ENCODE data around the gene KRTAP5-1.

The KRTAP5-1 gene

DNA sequence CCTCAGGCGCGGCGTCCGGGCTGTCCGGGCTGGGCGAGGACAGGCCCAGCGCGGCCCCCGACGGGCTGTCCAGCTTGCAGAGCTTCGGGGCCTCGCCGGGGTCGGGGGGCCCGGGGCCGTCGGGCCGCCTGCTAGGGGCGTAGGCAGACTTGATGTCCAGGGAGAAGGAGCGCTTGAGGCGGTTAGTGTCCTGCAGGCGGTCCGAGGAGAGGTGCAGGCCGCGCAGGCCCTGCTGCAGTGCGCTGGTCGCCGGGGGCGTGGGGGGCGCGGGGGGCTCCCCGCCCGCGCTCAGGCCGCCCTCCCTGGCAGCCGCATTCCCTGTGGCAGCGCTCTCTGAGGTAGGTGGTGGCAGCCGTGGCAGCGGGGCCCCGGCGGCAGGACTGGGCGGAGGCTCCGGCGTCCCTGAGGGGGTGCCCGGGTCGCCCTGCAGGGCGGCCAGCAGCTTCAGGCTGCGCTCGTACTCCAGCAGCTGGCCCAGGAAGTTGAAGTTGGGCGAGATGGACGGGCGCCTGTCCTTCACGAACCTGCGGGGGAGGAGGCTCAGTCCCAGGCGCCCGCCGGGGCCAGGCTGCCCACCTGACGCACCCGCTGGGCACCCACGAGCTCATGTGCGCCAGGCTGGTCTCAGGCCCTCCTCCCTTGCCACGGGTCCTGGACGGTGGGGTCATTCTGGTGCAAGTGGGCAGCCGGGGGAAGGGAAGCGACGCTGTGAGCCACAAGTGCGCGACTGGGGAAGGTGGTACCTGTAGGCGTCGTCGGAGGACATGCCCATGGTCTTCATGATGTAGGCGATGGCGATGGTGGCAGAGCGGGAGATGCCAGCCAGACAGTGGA is 27.8 kb downstream of the KRTAP5-1 start (continued):
- TF ChIP-seq, protein P1, sequence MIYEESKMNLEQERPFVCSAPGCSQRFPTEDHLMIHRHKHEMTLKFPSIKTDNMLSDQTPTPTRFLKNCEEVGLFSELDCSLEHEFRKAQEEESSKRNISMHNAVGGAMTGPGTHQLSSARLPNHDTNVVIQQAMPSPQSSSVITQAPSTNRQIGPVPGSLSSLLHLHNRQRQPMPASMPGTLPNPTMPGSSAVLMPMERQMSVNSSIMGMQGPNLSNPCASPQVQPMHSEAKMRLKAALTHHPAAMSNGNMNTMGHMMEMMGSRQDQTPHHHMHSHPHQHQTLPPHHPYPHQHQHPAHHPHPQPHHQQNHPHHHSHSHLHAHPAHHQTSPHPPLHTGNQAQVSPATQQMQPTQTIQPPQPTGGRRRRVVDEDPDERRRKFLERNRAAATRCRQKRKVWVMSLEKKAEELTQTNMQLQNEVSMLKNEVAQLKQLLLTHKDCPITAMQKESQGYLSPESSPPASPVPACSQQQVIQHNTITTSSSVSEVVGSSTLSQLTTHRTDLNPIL (CRISPR knock-in tag; IDR thresholded peaks at IDR 0.05; ENCODE audit: low read depth): no peak
- TF ChIP-seq RARB (CRISPR knock-in tag; IDR thresholded peaks at IDR 0.05) (no peak), TCF4 (CRISPR knock-in tag; IDR thresholded peaks at IDR 0.05; ENCODE audit: borderline replicate concordance) (no peak)

- ATAC-seq: no peak
- TF ChIP-seq ZNF8 (CRISPR knock-in tag; IDR thresholded peaks at IDR 0.05): no peak
These were observed 28.7 kb downstream of the KRTAP5-1 start for GRCh38 chr11:1556278-1556902.

DNA sequence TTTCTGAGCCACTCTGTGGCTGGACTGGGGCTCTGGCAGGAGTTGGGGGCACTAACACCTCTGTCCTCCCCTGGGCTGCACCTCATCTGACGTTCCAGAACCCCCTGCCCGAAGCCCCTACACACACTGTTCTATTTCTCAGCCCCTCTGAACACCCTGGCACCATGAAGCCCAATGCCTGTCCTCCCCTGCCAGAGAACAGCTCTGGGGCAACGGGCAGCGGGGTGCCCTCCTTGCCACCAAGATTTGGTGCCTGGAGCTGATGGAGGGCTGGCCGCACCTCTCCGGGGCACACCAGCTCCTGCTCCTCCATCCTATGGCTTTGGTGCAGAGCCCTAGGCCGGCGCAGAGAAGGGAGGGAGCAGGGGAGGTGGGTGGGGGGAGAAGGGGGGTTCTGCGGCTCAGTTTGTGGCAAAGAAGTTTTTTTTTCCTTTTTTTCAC is 29.4 kb downstream of the KRTAP5-1 start:
- no peak for ATAC-seq
- no peak for TF ChIP-seq ZFP3 (CRISPR knock-in tag; IDR thresholded peaks at IDR 0.05)

GRCh38 chr11:1554981-1555712 is 29.9 kb downstream of the KRTAP5-1 start:
- TF ChIP-seq CSDC2 (CRISPR knock-in tag; IDR thresholded peaks at IDR 0.05) (no peak), SNAI2 (CRISPR knock-in tag; IDR thresholded peaks at IDR 0.05) (no peak)
- no peak for ATAC-seq

- TF ChIP-seq, protein P1 (CRISPR knock-in tag; IDR thresholded peaks at IDR 0.05; ENCODE audit: low read depth): no peak
- no peak for TF ChIP-seq RARB (CRISPR knock-in tag; IDR thresholded peaks at IDR 0.05)
- no peak for ATAC-seq
These were observed 31.1 kb downstream of the KRTAP5-1 start for GRCh38 chr11:1553808-1554594.

DNA sequence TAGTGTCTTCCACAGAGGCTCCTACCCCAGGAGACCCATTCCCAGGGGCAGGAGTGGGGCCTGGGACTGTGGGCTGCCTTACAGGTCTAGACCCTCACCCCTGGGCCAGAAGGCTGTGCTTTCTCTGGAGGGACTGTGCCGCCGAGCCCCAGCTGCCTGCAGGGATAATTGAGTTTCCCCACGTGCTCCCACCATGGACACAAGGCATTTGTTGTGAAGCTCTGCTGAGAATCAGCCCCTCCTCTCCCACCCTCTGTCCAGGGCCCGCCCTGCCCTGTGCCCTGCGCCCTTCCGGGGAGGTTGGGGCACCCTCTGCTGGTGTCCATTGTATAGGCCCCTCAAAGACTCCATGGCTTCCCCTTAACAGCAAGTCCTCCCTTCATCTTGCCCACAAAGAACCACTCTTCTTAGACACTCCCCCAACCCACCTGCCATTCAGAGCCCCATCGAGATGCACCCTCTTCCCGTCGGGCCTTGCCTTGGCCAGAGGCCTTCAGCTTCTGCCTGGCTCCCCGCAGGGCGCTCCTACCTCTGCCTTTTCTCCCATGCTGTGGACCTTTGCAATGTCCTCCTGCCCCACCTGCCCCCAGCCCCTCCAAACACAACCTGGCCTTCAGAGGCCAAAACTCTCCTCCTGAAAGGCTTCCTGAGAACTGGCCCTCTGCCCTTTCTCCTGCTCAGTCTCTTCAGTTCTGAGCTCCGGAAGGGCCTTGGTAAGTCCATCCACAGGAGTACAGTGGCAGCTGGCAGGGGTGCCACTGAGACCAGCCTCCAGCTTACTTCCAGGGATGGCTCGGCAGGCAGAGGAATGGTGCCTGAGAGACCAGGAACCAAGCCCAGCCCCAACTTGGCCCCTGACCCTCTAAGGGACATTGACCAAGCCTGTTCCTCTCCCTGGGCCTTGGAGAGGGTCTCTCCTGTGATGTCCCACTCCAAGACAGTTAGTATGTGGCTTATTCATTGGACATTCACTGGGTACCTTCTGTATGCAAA is 35.4 kb downstream of the KRTAP5-1 start:
- no peak for ATAC-seq
- no peak for TF ChIP-seq PATZ1 (CRISPR knock-in tag; IDR thresholded peaks at IDR 0.05; ENCODE audit: borderline replicate concordance)
- TF ChIP-seq RARB (CRISPR knock-in tag; IDR thresholded peaks at IDR 0.05): no peak
- TF ChIP-seq TSHZ2 (CRISPR knock-in tag; IDR thresholded peaks at IDR 0.05): no peak
- no peak for TF ChIP-seq ZNF8 (CRISPR knock-in tag; IDR thresholded peaks at IDR 0.05)
- TF ChIP-seq TCF4 (CRISPR knock-in tag; IDR thresholded peaks at IDR 0.05; ENCODE audit: borderline replicate concordance): no peak
- no peak for TF ChIP-seq ZNF565 (CRISPR knock-in tag; conservative IDR thresholded peaks at IDR 0.05; ENCODE audit: low read depth)
- TF ChIP-seq BACH2 (CRISPR knock-in tag; IDR thresholded peaks at IDR 0.05; ENCODE audit: borderline replicate concordance): no peak
- no peak for TF ChIP-seq SNAI2 (CRISPR knock-in tag; IDR thresholded peaks at IDR 0.05)
- TF ChIP-seq CSRNP3 (CRISPR knock-in tag; IDR thresholded peaks at IDR 0.05): no peak
- TF ChIP-seq, protein P1 (CRISPR knock-in tag; IDR thresholded peaks at IDR 0.05; ENCODE audit: low read depth): no peak
- TF ChIP-seq TOX (CRISPR knock-in tag; IDR thresholded peaks at IDR 0.05; ENCODE audit: borderline replicate concordance): no peak
- TF ChIP-seq ISL1 (CRISPR knock-in tag; IDR thresholded peaks at IDR 0.05): no peak
- TF ChIP-seq OSR1 (CRISPR knock-in tag; IDR thresholded peaks at IDR 0.05): no peak
